Measurements from ENCODE around the gene CDC6.
"Not testable (repeated sequence)": the region's sequence is repeated elsewhere in the genome, so short reads cannot be mapped to it uniquely, and the experiment has no call there.

CDC6 gene

DNA sequence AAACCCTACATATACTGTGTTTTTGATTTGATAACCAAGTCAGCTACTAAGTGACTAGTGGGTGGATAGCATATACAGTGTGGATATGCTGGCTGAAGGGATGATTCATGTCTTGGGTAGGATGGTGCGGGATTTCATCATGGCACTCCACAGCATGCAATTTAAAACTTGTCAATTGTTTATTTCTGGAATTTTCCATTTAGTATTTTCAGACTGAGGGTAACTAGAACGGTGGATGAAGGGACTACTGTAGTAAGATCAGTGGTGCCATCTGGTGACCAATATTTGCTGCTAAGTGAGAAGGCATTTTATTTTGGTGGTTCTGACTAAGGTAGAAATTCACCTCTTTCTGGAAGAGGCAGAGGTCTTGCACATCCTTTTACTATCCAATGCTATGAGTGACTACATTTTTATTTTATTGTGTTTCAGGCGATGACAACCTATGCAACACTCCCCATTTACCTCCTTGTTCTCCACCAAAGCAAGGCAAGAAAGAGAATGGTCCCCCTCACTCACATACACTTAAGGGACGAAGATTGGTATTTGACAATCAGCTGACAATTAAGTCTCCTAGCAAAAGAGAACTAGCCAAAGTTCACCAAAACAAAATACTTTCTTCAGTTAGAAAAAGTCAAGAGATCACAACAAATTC is 3.1 kb downstream of the CDC6 start:
- DNase-seq, result peak; percentile 94

DNA sequence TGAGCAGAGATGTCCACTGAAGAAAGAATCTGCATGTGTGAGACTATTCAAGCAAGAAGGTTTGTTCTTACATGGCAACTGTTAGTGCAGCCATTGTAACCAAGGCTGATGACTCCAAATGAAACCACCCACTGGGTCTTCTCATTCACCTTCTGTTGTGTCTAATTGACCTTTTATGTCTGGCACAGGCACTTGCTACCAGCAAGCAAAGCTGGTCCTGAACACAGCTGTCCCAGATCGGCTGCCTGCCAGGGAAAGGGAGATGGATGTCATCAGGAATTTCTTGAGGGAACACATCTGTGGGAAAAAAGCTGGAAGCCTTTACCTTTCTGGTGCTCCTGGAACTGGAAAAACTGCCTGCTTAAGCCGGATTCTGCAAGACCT is 3.6 kb downstream of the CDC6 start:
- no peak for DNase-seq

DNA sequence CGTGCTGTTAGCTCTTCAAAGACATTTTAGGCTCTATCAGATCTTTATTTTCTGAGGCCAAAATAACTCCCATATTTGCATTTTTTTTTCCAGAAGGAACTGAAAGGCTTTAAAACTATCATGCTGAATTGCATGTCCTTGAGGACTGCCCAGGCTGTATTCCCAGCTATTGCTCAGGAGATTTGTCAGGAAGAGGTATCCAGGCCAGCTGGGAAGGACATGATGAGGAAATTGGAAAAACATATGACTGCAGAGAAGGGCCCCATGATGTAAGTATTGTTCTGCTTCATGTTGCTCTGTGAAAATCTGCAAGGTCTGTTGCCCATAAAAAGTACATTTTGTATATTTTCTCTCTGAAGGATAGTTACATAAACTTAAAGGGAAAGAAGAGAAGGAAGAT is 5.7 kb downstream of the CDC6 start:
- DNase-seq, result no peak

DNA sequence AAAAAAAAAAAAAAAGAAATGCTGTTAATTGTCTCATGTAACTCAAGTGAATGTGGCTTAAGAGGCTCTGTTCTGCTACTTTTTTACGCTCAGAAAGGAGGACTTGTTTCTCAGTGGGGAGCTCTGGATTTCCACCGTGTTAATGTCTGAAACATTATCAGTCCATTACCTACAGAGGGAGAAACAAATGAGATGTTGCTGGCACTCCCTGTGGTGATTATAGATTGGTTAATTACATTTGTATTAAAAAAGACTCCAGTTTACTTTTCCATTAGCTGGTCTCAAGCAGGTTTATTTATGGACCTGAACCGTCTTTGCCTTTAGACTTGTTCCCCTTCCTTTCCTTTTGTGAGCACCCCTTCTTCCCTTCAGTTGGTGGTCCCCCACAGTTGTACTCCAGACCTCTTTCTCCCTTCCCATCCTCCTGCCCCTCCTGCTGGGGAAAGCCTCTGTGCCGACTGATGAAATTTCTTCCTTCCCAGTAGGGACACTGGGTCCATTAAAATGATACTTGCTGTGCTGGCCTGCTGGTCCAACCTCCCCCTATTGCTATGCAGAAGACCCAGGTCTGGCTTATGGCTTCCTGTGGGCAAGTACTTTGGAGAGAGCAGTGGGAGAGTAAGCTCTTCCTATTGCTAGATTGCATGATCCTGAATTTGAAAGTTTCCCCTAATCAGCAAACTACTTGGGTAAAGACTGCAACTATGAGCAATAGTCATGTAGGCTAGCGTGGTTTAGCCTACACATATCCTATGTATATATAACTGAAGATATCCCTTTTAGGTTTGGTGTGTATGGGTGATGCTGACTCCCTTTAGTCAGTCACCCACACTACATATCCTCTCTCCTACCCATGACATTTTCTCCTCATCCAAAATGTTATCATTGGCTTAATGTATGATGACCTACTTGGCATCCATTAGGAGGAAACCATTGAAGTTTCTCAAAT is 8.1 kb downstream of the CDC6 start:
- no peak for DNase-seq

DNA sequence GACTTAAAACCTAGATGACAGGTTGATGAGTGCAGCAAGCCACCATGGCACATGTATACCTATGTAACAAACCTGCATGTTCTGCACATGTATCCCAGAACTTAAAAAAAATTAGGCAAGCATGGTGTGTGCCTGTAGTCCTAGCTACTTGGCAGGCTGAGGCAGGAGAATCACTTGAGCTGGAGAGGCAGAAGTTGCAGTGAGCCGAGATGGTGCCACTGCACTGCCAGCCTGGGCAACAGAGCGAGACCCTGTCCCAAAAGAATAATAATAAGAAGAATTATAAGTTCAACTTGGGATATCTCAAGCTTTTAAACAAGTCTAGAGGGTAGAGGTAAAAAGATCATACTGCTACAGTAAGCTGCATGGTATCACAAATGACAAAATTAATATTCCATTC is 9.8 kb downstream of the CDC6 start:
- DNase-seq, result no peak

DNA sequence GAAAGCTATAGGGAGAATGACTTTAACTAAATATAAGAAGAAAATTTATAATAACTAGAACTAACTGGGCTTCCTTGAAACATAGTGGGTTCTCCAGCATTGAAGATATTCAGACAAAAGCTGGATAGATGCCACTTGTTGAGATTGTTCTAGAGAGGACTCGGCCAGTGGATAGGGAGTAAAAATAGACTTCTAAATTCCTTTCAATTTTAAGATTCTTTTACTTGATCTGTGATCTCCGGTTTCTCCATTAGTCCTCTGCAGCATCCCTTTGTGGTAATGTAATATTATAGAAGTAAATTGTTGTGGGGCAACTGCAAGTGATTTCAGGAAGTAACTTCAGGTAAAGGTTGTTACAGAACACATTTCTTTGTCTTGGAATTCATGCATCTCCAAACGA is 11.0 kb downstream of the CDC6 start:
- DNase-seq, result no peak

DNA sequence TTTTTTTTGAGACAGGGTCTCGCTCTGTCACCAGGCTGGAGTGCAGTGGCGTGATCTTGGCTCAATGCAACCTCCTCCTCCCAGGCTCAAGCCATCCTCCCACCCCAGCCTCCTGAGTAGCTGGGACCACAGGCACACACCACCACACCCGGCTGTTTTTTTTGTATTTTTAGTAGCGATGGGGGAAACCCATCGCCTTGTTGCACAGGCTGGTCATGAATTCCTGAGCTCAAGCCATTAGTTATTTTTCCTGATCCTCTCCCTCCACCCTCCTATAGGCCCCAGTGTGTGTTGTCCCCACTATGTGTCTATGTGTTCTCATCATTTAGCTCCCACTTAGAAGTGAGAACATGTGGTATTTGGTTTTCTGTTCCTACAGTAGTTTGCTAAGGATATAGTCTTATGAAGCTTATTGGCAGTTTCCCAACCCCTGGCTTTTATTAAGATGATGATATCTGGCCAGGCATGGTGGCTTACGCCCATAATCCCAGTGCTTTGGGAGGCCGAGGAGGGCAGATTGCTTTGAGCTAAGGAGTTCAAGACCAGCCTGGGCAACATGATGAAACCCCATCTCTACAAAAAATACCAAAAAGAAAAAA is 11.6 kb downstream of the CDC6 start:
- DNase-seq, result not testable (repeated sequence)

DNA sequence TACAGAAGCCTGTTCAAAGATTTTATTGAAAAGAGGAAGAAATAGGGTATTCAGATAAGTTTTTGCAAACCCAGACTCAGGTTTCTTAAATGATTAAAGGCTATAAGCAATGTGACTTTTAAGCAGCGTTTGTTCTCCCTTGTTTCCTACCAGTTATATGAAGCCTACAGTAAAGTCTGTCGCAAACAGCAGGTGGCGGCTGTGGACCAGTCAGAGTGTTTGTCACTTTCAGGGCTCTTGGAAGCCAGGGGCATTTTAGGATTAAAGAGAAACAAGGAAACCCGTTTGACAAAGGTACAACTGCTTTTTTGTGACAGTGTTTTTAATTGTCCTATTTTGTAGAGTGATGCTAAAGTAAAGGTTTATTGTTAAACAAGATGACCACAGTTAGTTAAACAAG is 13.6 kb downstream of the CDC6 start:
- DNase-seq, result no peak

DNA sequence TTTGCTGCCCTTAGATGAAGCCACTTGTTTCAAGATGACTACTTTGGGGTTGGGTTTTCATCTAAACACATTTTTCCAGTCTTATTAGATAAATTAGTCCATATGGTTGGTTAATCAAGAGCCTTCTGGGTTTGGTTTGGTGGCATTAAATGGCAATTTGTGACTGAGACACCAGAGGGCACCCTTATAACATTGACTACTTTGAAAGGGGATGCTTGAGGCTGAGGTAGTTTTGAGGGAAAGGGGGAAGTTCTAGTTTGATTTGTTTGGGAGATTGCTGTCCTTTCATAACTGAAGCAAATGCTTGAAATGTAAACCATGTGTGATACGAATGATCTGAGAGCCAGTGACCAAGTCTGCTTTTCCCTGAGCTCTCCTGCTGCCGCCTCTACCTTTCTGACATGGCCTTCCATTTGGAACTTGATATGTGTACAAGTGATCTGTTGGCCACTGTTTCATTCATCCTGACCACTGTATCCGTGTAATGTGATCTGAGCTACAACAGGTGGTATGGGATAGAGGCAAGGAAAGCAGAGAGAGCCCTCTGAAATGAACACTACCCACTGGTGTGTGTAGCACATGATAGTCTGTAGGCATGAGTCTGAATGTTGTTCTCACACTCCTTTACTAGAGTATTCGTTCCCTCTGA is 15.5 kb downstream of the CDC6 start:
- peak; percentile 40 for DNase-seq

DNA sequence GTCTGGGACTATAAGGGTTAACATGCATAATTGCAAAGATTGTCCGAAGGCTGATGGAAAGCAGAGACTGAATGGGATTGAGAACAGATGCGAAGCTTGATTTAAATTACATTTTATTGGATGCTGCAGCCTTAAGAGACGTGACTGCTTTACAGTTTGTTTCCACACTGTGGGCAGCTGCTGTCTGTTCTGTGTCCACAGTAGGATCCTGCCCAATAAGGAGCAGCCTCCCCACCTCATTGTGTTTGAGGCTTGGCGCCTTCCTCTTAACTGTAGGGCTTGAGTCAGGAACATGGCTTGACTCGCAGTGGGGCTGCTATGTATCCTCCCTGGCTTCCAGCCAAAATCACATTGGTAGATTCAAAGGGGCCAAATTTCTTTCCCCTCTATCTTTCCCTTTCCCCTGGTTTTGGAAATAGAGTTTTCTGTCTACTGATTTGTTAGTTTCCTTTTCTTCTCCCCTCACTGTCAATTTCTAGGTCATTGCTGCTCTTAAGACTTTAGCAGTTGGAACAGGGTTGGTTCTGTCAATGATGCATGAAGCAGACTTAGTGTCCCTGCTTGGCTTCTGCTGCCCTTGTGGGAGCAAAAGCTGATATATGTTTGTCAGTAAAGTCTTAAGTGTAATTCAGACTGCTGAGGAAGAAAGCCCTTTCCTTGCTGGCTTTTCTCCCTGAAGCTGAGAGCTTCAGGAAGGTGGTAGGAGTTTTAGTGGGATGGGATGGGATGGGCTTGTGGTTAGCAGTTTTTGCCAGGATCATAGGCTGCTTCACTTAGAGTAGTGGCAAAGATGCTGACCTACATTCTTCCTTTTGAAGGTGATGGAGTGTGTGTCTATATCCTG is 16.3 kb downstream of the CDC6 start:
- DNase-seq, result no peak

DNA sequence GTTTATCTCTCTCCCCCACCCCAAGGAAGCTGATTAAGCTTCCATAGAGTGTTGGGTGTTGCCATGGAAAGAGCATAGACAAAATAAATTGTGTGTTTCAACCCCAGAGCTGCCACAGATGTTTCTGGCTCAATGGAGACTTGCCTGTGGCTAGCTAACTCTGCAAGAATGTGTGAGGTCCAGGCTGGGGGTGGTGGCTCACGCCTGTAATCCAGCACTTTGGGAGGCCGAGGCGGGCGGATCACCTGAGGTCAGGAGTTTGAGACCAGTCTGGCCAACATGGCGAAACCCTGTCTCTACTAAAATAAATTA is 16.8 kb downstream of the CDC6 start:
- not testable (repeated sequence) for DNase-seq

DNA sequence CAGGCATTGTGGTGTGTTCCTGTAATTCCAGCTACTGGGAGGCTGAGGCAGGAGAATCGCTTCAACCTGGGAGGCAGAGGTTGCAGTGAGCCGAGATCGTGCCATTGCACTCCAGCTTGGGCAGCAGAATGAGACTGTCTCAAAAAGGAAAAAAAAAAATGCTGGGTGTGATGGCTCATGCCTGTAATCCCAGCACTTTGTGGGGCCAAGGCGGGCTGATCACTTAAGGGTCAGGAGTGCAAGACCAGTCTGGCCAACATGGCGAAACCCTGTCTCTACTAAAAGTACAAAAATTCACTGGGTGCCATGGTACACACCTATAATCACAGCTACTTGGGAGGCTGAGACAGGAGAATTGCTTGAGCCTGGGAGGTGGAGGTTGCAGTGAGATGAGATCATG is 17.2 kb downstream of the CDC6 start:
- DNase-seq, result not testable (repeated sequence)

DNA sequence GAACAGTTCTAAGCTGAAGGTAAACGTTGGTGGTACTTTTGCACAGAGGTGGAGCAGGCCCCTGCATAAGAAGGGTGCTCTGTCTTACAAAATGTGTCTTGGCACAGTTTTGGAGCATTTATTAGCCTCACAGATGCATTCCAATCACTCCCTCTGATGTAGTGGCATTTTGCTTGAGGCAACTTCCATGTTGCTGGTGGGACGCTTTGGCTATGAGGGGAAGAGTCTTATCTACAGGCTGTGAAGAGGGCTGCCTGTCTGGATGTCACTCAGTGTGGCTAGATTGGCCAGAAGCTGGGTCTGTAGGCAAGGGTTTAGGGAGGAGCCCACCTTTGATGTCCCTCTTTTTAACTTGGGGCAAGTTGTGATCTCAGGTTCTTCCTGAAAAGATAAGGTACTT is 18.7 kb downstream of the CDC6 start:
- no peak for DNase-seq

DNA sequence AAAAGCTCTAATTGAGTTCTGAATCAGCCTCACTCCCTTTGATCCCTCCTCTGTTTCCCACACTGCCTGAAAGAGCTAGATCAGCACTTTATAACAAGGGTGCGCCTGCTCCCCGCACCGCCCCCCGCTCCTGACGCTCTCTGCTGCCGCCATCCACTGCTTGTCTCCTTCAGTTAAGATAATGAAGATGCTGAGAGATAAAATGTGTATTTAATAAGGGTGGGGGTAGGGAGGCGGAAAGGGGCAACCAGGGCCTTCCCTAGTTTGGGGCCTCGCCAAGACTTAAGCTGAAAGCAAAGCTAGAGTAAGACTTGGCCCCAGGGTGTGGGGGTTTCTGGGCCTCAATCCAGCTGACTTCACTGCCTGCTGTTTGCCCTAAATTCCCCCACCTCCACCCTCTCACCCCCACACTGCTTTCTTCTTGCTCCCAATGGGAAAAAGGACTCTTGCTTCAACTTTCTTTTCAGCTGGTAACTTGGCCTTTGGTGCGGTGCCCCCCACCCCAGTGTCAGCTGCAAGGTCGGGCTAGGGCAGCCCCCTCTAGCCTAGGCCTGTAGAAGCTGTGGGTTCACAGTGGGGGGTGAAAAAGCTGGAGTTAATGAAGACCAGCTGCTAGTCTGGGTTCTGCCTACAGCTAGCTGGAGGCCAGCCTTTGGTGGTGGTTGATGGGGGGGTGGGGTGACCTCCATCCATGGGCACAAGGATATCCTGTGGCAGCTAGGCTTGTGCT is 19.5 kb downstream of the CDC6 start:
- no peak for DNase-seq

DNA sequence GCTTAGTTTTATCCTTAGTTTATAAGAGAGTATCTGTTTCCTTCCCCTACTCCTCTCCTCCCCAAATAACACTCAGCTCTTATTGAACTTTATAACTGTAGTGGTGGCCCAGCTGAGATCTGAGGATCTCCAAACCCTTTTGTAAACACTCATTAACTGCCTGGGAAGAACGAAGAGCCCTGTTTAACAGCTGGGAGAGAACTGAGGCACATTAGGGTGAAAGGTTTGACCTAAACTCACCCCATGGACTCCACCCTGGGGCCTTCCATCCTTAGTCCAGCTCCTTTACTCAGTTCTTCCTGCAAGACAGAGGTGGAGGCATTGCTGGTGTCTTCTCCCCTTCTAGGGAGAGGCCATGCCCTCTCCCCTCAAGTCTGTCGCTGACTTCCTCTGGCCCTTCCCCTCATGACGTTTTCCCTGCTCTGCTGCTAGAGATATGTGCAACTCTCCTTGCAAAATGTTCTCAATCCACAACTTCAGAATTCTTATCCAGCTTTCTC is 20.1 kb downstream of the CDC6 start:
- no peak for DNase-seq

DNA sequence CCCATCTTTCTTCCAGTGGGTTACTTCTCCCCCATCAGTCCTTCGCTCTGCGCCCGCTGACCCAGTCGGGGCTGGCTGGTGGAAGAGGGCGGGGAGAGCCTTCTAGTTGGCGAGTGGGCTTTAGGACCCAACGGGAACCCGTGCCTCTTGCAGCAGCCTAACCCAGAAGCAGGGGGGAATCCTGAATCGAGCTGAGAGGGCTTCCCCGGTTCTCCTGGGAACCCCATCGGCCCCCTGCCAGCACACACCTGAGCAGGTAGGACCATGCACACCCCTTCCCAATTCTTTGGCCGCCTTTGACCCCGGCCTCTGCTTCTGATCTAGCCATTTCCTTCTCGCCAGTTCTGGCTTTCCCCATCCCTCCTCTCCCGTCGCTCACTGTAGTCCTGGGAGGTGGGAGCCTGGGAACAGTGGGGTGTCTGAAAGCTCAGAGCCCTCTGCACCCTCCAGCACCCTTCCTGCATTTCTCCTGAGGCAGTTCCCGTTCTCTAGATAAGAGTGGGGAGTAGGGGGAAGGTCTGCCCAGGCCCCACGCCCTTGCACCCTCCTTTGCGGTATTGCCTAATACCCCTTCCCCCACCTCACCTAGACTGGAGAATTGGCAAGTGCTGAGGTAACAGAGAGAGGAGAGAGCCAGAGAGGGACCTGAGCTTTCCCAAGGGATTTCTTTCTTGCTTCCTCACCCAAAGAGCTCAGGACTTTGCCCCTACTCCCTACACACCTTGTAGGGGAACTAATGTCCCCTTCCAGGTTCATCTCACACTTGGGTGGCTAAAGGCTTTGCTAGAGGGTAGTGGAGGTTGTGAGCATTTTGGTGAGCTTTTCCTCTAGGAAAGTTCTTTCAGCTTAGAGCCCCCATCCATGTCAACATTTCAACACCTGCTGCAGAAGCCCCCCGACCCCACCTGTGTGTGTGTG is 21.6 kb downstream of the CDC6 start, which contains the start of gene RARA:
RARA (plus strand) TSS at position 150 of the 918 bp plus-strand sequence. CDS start 22,039 bp downstream, outside the sequence.
- DNase-seq, result no peak

DNA sequence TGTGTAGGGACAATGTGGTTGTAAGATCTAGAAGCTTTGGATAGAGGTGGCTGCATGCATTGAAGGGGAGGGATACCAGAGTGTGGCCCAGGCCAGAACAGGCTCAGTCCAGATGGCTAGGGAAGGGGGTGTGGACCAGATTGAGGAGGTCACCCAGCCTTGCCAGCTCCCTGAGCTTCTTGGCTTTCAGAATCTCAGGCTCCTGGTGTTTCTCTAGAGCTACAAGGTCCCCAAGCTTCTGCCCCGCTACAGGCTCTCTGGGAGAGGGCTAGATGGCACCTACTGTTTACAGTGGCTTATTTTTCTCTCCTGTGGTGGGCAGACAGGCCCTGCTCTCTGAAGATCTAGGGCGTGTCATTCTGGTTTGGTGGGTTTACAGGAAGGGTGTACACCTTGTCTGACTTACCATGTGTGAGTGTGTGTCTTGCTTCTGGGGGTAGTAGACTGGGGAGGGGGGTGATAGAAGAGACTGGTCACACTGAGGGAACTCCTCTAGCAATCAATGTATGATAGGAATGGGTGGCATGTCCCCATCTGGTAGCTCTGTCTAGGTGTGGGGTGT is 22.4 kb downstream of the CDC6 start:
- DNase-seq, result no peak

DNA sequence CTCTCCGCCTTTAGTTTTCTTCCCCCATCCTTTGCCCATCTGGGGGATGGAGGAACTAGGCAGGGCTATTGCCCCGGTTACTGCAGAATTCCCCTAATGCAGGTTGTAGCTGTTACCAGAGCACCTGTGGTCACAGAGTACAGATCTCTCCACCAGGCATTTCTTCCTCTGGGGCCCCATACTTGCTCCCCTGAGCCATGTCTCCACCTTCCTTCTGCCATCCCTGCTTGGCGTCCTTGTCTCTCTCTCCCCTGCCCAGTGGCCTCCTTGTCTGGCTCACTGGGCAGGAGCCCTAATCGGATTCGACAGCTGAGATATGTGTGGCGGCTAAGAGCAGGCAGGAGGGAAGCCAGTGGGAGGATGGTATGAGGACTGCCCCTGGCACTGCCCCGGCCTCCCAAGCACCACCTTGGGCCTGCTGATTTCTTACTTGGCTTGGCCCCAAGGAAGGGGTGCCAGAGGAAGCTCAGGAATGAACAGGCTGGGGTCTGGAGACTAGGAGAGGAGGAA is 23.3 kb downstream of the CDC6 start:
- DNase-seq, result no peak

DNA sequence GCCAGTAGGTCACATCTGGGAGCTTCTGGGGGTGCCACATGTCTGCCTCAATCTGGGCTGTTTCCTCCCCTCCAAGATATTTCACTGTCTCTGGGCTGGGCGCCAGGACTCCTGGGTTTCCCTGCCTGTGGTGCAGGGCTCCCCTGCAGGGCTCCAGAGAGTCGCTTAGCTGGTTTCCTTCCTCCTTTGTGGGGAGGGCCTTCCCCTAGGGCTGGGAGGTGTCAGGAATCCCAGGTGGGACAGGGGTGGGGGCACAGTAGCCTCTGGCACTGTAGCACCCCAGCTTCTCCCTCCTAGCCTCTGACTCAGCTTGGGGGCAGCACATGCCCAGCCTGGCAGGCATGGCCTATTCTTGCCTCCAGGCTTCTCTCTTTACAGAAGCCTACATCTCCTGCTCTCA is 23.9 kb downstream of the CDC6 start:
- DNase-seq, result no peak

Measured in amniotic stem cell (primary cell).